Memory B cell (primary cell): Measurements from ENCODE around the gene CLTC.
"Not testable (repeated sequence)": the region's sequence is repeated elsewhere in the genome, so short reads cannot be mapped to it uniquely, and the experiment has no call there.

Source experiments
- ATAC-seq: fragments of 150-1000 bp; cut with Tn5 transposase; 2 replicates; pipeline ENCODE4 v1.10.0; 2021; ENCODE audit warnings: low read depth, mild to moderate bottlenecking, moderate library complexity
- DNase-seq, 2 donors: peaks; one replicate each; pipeline ENCODE4 v3.0.0; 2022; ENCODE audit warnings: low spot score in 2 of 2
- H3K27ac Mint-ChIP-seq: one replicate; pipeline ENCODE4 v1.8.0; 2022; ENCODE audit warnings: mild to moderate bottlenecking, moderate library complexity, mixed read lengths
- H3K27me3 Mint-ChIP-seq: one replicate; pipeline ENCODE4 v1.8.0; 2022; ENCODE audit warnings: mixed read lengths
- H3K36me3 Mint-ChIP-seq: one replicate; pipeline ENCODE4 v1.8.0; 2022; ENCODE audit warnings: mild to moderate bottlenecking, mixed read lengths
- H3K4me1 Mint-ChIP-seq: one replicate; pipeline ENCODE4 v1.8.0; 2022; ENCODE audit warnings: mixed read lengths
- H3K4me3 Mint-ChIP-seq: one replicate; pipeline ENCODE4 v1.8.0; 2022; ENCODE audit warnings: mild to moderate bottlenecking, moderate library complexity, mixed read lengths
- H3K9me3 Mint-ChIP-seq: one replicate; pipeline ENCODE4 v1.8.0; 2022; ENCODE audit warnings: mixed read lengths

CLTC gene

GRCh38 chr17:59643159-59644140 lies 23.8 kb downstream of the CLTC start:
- peak overlapping the region; percentile 11 for H3K4me3 Mint-ChIP-seq
- H3K9me3 Mint-ChIP-seq, result no peaks in the 10 kb centered on the region
- H3K36me3 Mint-ChIP-seq, result peaks cover 14% of the 10 kb centered on the region
- ATAC-seq (peak; percentile 30), DNase-seq (no peak)
- H3K4me1 Mint-ChIP-seq, result peaks cover 25% of the 10 kb centered on the region
- H3K27ac Mint-ChIP-seq, result peak overlapping the region; percentile 4
- no peaks in the 10 kb centered on the region for H3K27me3 Mint-ChIP-seq

- H3K4me1 Mint-ChIP-seq, result peaks cover 17% of the 10 kb centered on the region
These were observed 27.6 kb downstream of the CLTC start for GRCh38 chr17:59647288-59647687.

GRCh38 chr17:59649886-59650285 lies 30.2 kb downstream of the CLTC start:
- no peak overlapping the region for H3K27ac Mint-ChIP-seq
- H3K27me3 Mint-ChIP-seq, result no peaks in the 10 kb centered on the region
- H3K9me3 Mint-ChIP-seq, result peaks cover 1% of the 10 kb centered on the region
- peaks cover 4% of the 10 kb centered on the region for H3K4me1 Mint-ChIP-seq
- ATAC-seq (no peak), DNase-seq (no peak)
- peaks cover 40% of the 10 kb centered on the region for H3K36me3 Mint-ChIP-seq
- H3K4me3 Mint-ChIP-seq, result no peak overlapping the region

More at GRCh38 chr17:59647288-59647687, 27.6 kb downstream of the CLTC start:
- DNase-seq (no peak), ATAC-seq (no peak)
- Mint-ChIP-seq H3K27me3 (no peaks in the 10 kb centered on the region), H3K9me3 (no peaks in the 10 kb centered on the region), H3K36me3 (peaks cover 29% of the 10 kb centered on the region), H3K4me3 (no peak overlapping the region), H3K27ac (peak overlapping the region; percentile 14)

GRCh38 chr17:59650642-59651041 lies 30.9 kb downstream of the CLTC start:
- no peak for DNase-seq
- Mint-ChIP-seq H3K27me3 (no peaks in the 10 kb centered on the region), H3K36me3 (peaks cover 44% of the 10 kb centered on the region), H3K9me3 (peaks cover 1% of the 10 kb centered on the region), H3K27ac (no peak overlapping the region), H3K4me1 (peaks cover 2% of the 10 kb centered on the region), H3K4me3 (no peak overlapping the region)
- ATAC-seq, result no peak

- Mint-ChIP-seq H3K4me3 (no peak overlapping the region), H3K27ac (no peak overlapping the region), H3K4me1 (peaks cover 2% of the 10 kb centered on the region), H3K27me3 (no peaks in the 10 kb centered on the region), H3K9me3 (peaks cover 1% of the 10 kb centered on the region), H3K36me3 (peaks cover 44% of the 10 kb centered on the region)
- DNase-seq (no peak), ATAC-seq (no peak)
These were observed 31.7 kb downstream of the CLTC start for GRCh38 chr17:59651346-59651745.

GRCh38 chr17:59652119-59652518 lies 32.4 kb downstream of the CLTC start:
- Mint-ChIP-seq H3K27me3 (no peaks in the 10 kb centered on the region), H3K36me3 (peaks cover 39% of the 10 kb centered on the region), H3K27ac (peak overlapping the region; percentile 7), H3K4me3 (no peak overlapping the region), H3K9me3 (peaks cover 1% of the 10 kb centered on the region), H3K4me1 (peaks cover 2% of the 10 kb centered on the region)
- ATAC-seq (no peak), DNase-seq (no peak)

- not testable (repeated sequence) for H3K27ac Mint-ChIP-seq, H3K4me1 Mint-ChIP-seq, ATAC-seq, DNase-seq, H3K9me3 Mint-ChIP-seq, H3K27me3 Mint-ChIP-seq, H3K4me3 Mint-ChIP-seq
- H3K36me3 Mint-ChIP-seq, result peaks cover 32% of the 10 kb centered on the region
These were observed 36.9 kb downstream of the CLTC start for GRCh38 chr17:59656624-59657023.

- Mint-ChIP-seq H3K27me3 (no peaks in the 10 kb centered on the region), H3K36me3 (peaks cover 10% of the 10 kb centered on the region), H3K27ac (no peak overlapping the region), H3K4me1 (peaks cover 12% of the 10 kb centered on the region), H3K9me3 (no peaks in the 10 kb centered on the region), H3K4me3 (no peak overlapping the region)
- no peak for DNase-seq
- no peak for ATAC-seq
These were observed 46.5 kb downstream of the CLTC start for GRCh38 chr17:59666235-59666634.

- H3K9me3 Mint-ChIP-seq, result no peaks in the 10 kb centered on the region
- peaks cover 23% of the 10 kb centered on the region for H3K4me1 Mint-ChIP-seq
- no peaks in the 10 kb centered on the region for H3K27me3 Mint-ChIP-seq
- H3K36me3 Mint-ChIP-seq, result peaks cover 6% of the 10 kb centered on the region
- ATAC-seq (no peak), DNase-seq (no peak)
- H3K27ac Mint-ChIP-seq, result peak overlapping the region; percentile 58
- H3K4me3 Mint-ChIP-seq, result no peak overlapping the region
These were observed 49.1 kb downstream of the CLTC start for GRCh38 chr17:59668816-59669215.

GRCh38 chr17:59669411-59669810 lies 49.7 kb downstream of the CLTC start:
- no peaks in the 10 kb centered on the region for H3K27me3 Mint-ChIP-seq
- no peak for ATAC-seq
- H3K36me3 Mint-ChIP-seq, result peaks cover 6% of the 10 kb centered on the region

GRCh38 chr17:59669944-59670343 lies 50.2 kb downstream of the CLTC start:
- peaks cover 3% of the 10 kb centered on the region for H3K36me3 Mint-ChIP-seq
- H3K4me1 Mint-ChIP-seq, result peaks cover 28% of the 10 kb centered on the region
- no peak overlapping the region for H3K4me3 Mint-ChIP-seq
- no peaks in the 10 kb centered on the region for H3K27me3 Mint-ChIP-seq
- DNase-seq (no peak), ATAC-seq (peak; percentile 77)
- H3K9me3 Mint-ChIP-seq, result no peaks in the 10 kb centered on the region
- peak overlapping the region; percentile 68 for H3K27ac Mint-ChIP-seq

More at GRCh38 chr17:59669411-59669810, 49.7 kb downstream of the CLTC start:
- Mint-ChIP-seq H3K4me3 (no peak overlapping the region), H3K4me1 (peaks cover 24% of the 10 kb centered on the region), H3K27ac (peak overlapping the region; percentile 58), H3K9me3 (no peaks in the 10 kb centered on the region)
- no peak for DNase-seq

- H3K4me1 Mint-ChIP-seq, result peaks cover 33% of the 10 kb centered on the region
- ATAC-seq (no peak), DNase-seq (no peak)
- H3K36me3 Mint-ChIP-seq, result peaks cover 3% of the 10 kb centered on the region
- no peaks in the 10 kb centered on the region for H3K27me3 Mint-ChIP-seq
- no peaks in the 10 kb centered on the region for H3K9me3 Mint-ChIP-seq
- H3K4me3 Mint-ChIP-seq, result no peak overlapping the region
- H3K27ac Mint-ChIP-seq, result peak overlapping the region; percentile 72
These were observed 51.7 kb downstream of the CLTC start for GRCh38 chr17:59671386-59671785.

- Mint-ChIP-seq H3K36me3 (peaks cover 11% of the 10 kb centered on the region), H3K27me3 (no peaks in the 10 kb centered on the region), H3K4me3 (no peak overlapping the region)
These were observed 55.5 kb downstream of the CLTC start for GRCh38 chr17:59675231-59675630.

GRCh38 chr17:59676716-59677115 lies 57.0 kb downstream of the CLTC start:
- H3K27ac Mint-ChIP-seq, result peak overlapping the region; percentile 31
- DNase-seq (no peak), ATAC-seq (no peak)
- H3K9me3 Mint-ChIP-seq, result no peaks in the 10 kb centered on the region
- no peaks in the 10 kb centered on the region for H3K27me3 Mint-ChIP-seq
- peaks cover 18% of the 10 kb centered on the region for H3K4me1 Mint-ChIP-seq
- H3K4me3 Mint-ChIP-seq, result no peak overlapping the region
- H3K36me3 Mint-ChIP-seq, result peaks cover 11% of the 10 kb centered on the region

More at GRCh38 chr17:59675231-59675630, 55.5 kb downstream of the CLTC start:
- H3K4me1 Mint-ChIP-seq, result peaks cover 23% of the 10 kb centered on the region
- DNase-seq (no peak), ATAC-seq (peak; percentile 41)
- H3K9me3 Mint-ChIP-seq, result no peaks in the 10 kb centered on the region
- peak overlapping the region; percentile 84 for H3K27ac Mint-ChIP-seq
